Measurements from ENCODE around the gene MACROD2.

- TF ChIP-seq CTCF (conservative IDR thresholded peaks at IDR 0.05 in 1 of 2, IDR thresholded peaks at IDR 0.05 in 1 of 2; ENCODE audit: extremely low read depth in 1 of 2, insufficient read depth in 1 of 2, low read depth in 1 of 2, low read length in 2 of 2) (no peak), EZH2 (IDR thresholded peaks at IDR 0.05; ENCODE audit: borderline replicate concordance, low read length) (no peak)
Measured at GRCh38 chr20:14093652-14094051, 98.3 kb downstream of the MACROD2 start.

Measured in mammary epithelial cell (primary cell).